ENCODE measurements around the gene SLC35D1. TPM values are rescaled to one million over a fixed set of nuclear protein-coding genes. Genes with fewer than 3 reads are reported as not detected.
"Not testable (repeated sequence)": the region's sequence is repeated elsewhere in the genome, so short reads cannot be mapped to it uniquely, and the experiment has no call there.

The SLC35D1 gene
- polyA plus RNA-seq, 2 donors = 1.5 to 3.0 TPM

DNA sequence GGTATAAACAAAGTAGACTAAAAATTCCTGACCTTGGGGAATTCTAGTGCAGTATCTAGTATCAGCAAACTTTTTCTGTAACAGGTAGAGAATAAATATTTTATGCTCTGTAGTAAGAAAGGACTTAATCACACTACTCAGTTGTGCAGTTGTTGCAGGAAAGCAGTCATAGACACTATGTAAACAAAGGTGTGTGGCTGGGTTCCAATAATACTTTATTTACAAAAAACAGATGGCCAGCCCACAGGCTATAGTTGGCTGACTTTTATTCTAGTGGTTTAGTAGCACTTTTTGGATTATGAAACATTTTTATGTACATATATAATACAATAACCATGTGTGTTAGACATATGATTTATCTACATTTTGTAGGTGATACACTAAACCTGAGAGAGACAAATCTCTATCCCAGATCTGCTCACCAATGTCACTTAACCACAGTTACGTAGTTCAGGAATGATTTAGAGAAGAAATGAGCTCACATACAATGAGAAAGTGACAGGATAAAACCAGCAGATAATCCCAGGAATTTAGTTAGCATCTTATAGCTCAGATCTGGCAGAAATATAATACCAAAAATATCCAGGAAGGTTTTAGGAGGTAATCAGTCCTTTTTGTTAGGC, 73.1 kb downstream of the SLC35D1 start:
- no peak overlapping the region for H3K4me3 ChIP-seq (ENCODE audit: low read depth in 1 of 2, low read length in 2 of 2)
- H3K9me3 ChIP-seq (ENCODE audit: control insufficient read depth in 2 of 2, insufficient read depth in 1 of 2, low read depth in 1 of 2, low read length in 1 of 2) = no peaks in the 10 kb centered on the region
- no peak overlapping the region for H3K27ac ChIP-seq (ENCODE audit: low read depth in 2 of 2, low read length in 1 of 2)
- H3K36me3 ChIP-seq (ENCODE audit: control insufficient read depth in 2 of 2, insufficient read depth in 2 of 2, low read length in 1 of 2) = peaks cover 0 to 2% of the 10 kb centered on the region in 2 donors
- H3K27me3 ChIP-seq (ENCODE audit: control insufficient read depth in 1 of 2, insufficient read depth in 2 of 2, low read length in 2 of 2) = no peaks in the 10 kb centered on the region
- 36 to 42% methylated on average over 1 of the region's 1 CpG for WGBS, 2 donors
- no peaks in the 10 kb centered on the region for H3K4me1 ChIP-seq (ENCODE audit: control insufficient read depth in 2 of 2, insufficient read depth in 2 of 2, low read length in 1 of 2)

DNA sequence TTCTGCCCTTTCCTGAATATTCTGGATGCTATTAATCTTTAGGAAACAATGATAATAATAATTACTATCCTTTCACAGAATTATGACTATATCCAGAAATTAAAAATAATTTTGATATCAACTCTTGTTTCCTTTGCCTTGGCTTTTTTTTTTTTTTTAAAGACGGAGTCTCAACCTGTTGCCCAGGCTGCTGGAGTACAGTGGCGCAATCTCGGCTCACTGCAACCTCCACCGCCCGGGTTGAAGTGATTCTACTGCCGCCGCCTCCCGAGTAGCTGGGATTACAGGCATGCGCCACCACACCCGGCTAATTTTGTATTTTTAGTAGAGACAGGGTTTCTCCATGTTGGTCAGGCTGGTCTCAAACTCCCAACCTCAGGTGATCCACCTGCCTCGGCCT, 74.3 kb downstream of the SLC35D1 start:
- not testable (repeated sequence) for H3K27ac ChIP-seq (ENCODE audit: low read depth in 2 of 2, low read length in 1 of 2); H3K36me3 ChIP-seq (ENCODE audit: control insufficient read depth in 2 of 2, insufficient read depth in 2 of 2, low read length in 1 of 2); H3K4me1 ChIP-seq (ENCODE audit: control insufficient read depth in 2 of 2, insufficient read depth in 2 of 2, low read length in 1 of 2); H3K4me3 ChIP-seq (ENCODE audit: low read depth in 1 of 2, low read length in 2 of 2); H3K9me3 ChIP-seq (ENCODE audit: control insufficient read depth in 2 of 2, insufficient read depth in 1 of 2, low read depth in 1 of 2, low read length in 1 of 2); H3K27me3 ChIP-seq (ENCODE audit: control insufficient read depth in 1 of 2, insufficient read depth in 2 of 2, low read length in 2 of 2)
- 97% methylated on average over 11 of the region's 11 CpGs for WGBS, 2 donors

DNA sequence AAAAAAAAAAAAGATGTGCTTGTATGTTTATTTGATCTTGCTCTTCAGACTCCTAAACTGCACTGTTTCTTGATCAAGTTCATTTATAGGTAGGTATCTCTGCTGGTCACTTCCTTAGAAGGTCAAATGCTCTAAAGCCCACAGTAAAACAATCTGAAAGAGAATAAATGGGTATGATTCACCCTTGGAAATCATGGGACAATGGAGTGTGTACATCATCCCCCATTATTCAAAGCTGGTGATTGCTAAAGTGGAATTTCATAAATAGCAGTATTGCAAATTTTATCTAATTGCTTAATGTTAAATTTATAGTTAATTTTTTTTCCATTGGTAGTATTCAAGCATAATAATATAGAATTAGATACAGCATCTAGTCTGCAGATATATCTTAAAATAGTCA, 75.7 kb downstream of the SLC35D1 start:
- no peak overlapping the region for H3K27ac ChIP-seq (ENCODE audit: low read depth in 2 of 2, low read length in 1 of 2)
- peaks cover 0 to 2% of the 10 kb centered on the region in 2 donors for H3K36me3 ChIP-seq (ENCODE audit: control insufficient read depth in 2 of 2, insufficient read depth in 2 of 2, low read length in 1 of 2)
- no peaks in the 10 kb centered on the region for H3K27me3 ChIP-seq (ENCODE audit: control insufficient read depth in 1 of 2, insufficient read depth in 2 of 2, low read length in 2 of 2)
- no peaks in the 10 kb centered on the region for H3K9me3 ChIP-seq (ENCODE audit: control insufficient read depth in 2 of 2, insufficient read depth in 1 of 2, low read depth in 1 of 2, low read length in 1 of 2)
- no peak overlapping the region for H3K4me3 ChIP-seq (ENCODE audit: low read depth in 1 of 2, low read length in 2 of 2)
- no peaks in the 10 kb centered on the region for H3K4me1 ChIP-seq (ENCODE audit: control insufficient read depth in 2 of 2, insufficient read depth in 2 of 2, low read length in 1 of 2)

DNA sequence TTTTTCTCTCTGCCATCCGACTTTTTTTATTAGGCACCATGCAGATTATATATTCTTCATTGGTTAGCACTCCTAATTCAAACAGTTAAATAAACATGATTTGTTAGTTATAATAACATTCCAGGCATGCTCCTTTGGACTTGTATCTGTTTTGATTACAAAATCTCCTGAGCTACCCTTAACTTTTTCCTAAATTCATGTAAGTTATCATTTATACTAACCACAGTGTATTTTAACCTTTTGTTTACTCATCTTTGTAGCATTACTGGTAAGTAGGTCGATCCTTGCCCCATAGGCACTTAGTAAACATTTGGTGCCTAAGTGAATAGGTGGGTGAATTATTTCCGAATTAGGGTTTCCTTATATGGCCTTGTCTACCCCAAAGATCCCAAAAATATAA, 85.4 kb downstream of the SLC35D1 start:
- Histone ChIP-seq H3K27me3 (ENCODE audit: control insufficient read depth in 1 of 2, insufficient read depth in 2 of 2, low read length in 2 of 2) (no peaks in the 10 kb centered on the region), H3K4me1 (ENCODE audit: control insufficient read depth in 2 of 2, insufficient read depth in 2 of 2, low read length in 1 of 2) (no peaks in the 10 kb centered on the region), H3K36me3 (ENCODE audit: control insufficient read depth in 2 of 2, insufficient read depth in 2 of 2, low read length in 1 of 2) (no peaks in the 10 kb centered on the region), H3K9me3 (ENCODE audit: control insufficient read depth in 2 of 2, insufficient read depth in 1 of 2, low read depth in 1 of 2, low read length in 1 of 2) (no peaks in the 10 kb centered on the region), H3K4me3 (ENCODE audit: low read depth in 1 of 2, low read length in 2 of 2) (no peak overlapping the region), H3K27ac (ENCODE audit: low read depth in 2 of 2, low read length in 1 of 2) (no peak overlapping the region)
- 84 to 92% methylated on average over 3 of the region's 3 CpGs for WGBS, 2 donors

DNA sequence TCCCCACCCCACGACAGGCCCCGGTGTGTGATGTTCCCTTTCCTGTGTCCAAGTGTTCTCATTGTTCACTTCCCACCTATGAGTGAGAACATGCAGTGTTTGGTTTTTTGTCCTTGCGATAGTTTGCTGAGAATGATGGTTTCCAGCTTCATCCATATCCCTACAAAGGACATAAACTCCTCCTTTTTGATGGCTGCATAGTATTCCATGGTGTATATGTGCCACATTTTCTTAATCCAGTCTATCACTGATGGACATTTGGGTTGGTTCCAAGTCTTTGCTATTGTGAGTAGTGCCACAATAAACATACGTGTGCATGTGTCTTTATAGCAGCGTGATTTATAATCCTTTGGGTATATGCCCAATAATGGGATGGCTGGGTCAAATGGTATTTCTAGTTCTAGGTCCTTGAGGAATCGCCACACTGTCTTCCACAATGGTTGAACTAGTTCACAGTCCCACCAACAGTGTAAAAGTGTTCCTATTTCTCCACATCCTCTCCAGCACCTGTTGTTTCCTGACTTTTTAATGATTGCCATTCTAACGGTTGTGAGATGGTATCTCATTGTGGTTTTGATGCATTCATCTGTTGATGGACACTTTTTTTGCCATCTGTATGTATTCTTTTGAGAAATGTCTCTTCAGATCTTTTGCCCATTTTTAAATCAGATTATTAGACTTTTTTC, 87.6 kb downstream of the SLC35D1 start:
- not testable (repeated sequence) for H3K9me3 ChIP-seq (ENCODE audit: control insufficient read depth in 2 of 2, insufficient read depth in 1 of 2, low read depth in 1 of 2, low read length in 1 of 2); H3K36me3 ChIP-seq (ENCODE audit: control insufficient read depth in 2 of 2, insufficient read depth in 2 of 2, low read length in 1 of 2); H3K27ac ChIP-seq (ENCODE audit: low read depth in 2 of 2, low read length in 1 of 2); H3K4me3 ChIP-seq (ENCODE audit: low read depth in 1 of 2, low read length in 2 of 2); H3K27me3 ChIP-seq (ENCODE audit: control insufficient read depth in 1 of 2, insufficient read depth in 2 of 2, low read length in 2 of 2); H3K4me1 ChIP-seq (ENCODE audit: control insufficient read depth in 2 of 2, insufficient read depth in 2 of 2, low read length in 1 of 2)
- 92 to 94% methylated on average over 7 of the region's 7 CpGs for WGBS, 2 donors

DNA sequence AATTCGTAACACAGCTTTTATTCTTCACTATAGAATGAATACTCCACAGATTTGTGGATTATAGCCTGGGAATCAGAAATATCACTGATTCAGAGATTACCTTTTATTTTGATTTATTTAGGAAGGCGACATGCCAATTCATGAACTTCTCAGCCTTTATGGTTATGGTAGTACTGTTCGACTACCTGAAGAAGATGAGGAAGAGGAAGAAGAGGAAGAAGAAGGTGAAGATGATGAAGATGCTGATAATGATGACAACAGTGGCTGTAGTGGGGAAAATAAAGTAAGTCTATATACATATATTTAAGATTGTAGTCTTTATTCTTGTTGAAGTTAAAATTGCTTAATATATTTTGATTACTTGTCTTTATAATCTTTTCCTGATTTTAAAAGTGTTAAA, 96.0 kb downstream of the SLC35D1 start:
- H3K36me3 ChIP-seq (ENCODE audit: control insufficient read depth in 2 of 2, insufficient read depth in 2 of 2, low read length in 1 of 2) = peaks cover 0 to 2% of the 10 kb centered on the region in 2 donors
- 94 to 96% methylated on average over 3 of the region's 3 CpGs for WGBS, 2 donors
- no peak overlapping the region for H3K27ac ChIP-seq (ENCODE audit: low read depth in 2 of 2, low read length in 1 of 2)
- H3K9me3 ChIP-seq (ENCODE audit: control insufficient read depth in 2 of 2, insufficient read depth in 1 of 2, low read depth in 1 of 2, low read length in 1 of 2) = no peaks in the 10 kb centered on the region
- H3K4me1 ChIP-seq (ENCODE audit: control insufficient read depth in 2 of 2, insufficient read depth in 2 of 2, low read length in 1 of 2) = no peaks in the 10 kb centered on the region
- H3K4me3 ChIP-seq (ENCODE audit: low read depth in 1 of 2, low read length in 2 of 2) = no peak overlapping the region
- no peaks in the 10 kb centered on the region for H3K27me3 ChIP-seq (ENCODE audit: control insufficient read depth in 1 of 2, insufficient read depth in 2 of 2, low read length in 2 of 2)

DNA sequence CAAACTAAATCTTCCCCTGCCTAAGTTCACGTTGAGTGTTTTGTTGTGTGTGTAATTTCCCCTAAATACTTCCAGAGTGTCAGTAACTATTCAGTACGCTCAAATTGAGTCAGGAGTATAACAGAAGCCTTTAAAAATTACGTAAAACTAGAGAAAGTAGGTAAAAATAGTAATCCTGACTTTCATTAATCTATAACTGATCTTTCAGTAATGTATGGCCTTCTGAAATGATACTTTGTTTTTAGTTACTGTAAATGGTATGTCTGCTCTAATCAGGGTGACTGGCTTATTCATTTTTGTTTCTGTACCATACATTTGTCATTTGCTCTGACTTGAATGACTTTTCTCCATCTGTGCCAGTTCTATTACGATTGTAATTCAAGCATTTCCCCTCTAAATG, 99.7 kb downstream of the SLC35D1 start:
- no peak overlapping the region for H3K27ac ChIP-seq (ENCODE audit: low read depth in 2 of 2, low read length in 1 of 2)
- H3K9me3 ChIP-seq (ENCODE audit: control insufficient read depth in 2 of 2, insufficient read depth in 1 of 2, low read depth in 1 of 2, low read length in 1 of 2) = no peaks in the 10 kb centered on the region
- H3K36me3 ChIP-seq (ENCODE audit: control insufficient read depth in 2 of 2, insufficient read depth in 2 of 2, low read length in 1 of 2) = peaks cover 3 to 5% of the 10 kb centered on the region in 2 donors
- H3K4me3 ChIP-seq (ENCODE audit: low read depth in 1 of 2, low read length in 2 of 2) = no peak overlapping the region
- H3K27me3 ChIP-seq (ENCODE audit: control insufficient read depth in 1 of 2, insufficient read depth in 2 of 2, low read length in 2 of 2) = no peaks in the 10 kb centered on the region
- H3K4me1 ChIP-seq (ENCODE audit: control insufficient read depth in 2 of 2, insufficient read depth in 2 of 2, low read length in 1 of 2) = no peaks in the 10 kb centered on the region
- 85% methylated on average over 4 of the region's 4 CpGs for WGBS, 2 donors

DNA sequence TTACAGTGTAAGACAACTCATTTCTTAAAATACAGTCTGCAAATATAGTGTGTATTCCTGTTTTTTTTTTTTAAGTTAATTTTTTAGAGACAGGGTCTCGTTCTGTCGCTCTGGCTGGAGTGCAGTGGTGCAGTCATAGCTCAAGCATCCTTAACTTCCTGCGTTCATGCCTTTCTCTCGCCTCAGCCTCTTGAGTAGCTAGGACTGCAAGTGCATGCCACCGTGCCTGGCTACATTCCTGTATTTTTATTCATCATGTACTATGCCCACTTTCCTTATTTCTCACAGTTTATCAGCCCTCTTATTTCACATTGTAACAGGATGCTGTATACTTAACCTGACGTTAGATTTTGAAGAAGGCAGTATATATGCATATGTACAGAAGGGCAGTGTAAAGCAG, 102.4 kb downstream of the SLC35D1 start:
- 93 to 96% methylated on average over 6 of the region's 6 CpGs for WGBS, 2 donors
- Histone ChIP-seq H3K36me3 (ENCODE audit: control insufficient read depth in 2 of 2, insufficient read depth in 2 of 2, low read length in 1 of 2) (peaks cover 6 to 10% of the 10 kb centered on the region in 2 donors), H3K27ac (ENCODE audit: low read depth in 2 of 2, low read length in 1 of 2) (no peak overlapping the region), H3K4me1 (ENCODE audit: control insufficient read depth in 2 of 2, insufficient read depth in 2 of 2, low read length in 1 of 2) (no peaks in the 10 kb centered on the region), H3K9me3 (ENCODE audit: control insufficient read depth in 2 of 2, insufficient read depth in 1 of 2, low read depth in 1 of 2, low read length in 1 of 2) (no peaks in the 10 kb centered on the region), H3K4me3 (ENCODE audit: low read depth in 1 of 2, low read length in 2 of 2) (no peak overlapping the region), H3K27me3 (ENCODE audit: control insufficient read depth in 1 of 2, insufficient read depth in 2 of 2, low read length in 2 of 2) (no peaks in the 10 kb centered on the region)

All from esophagus (tissue), 2 donors.